Suprapubic skin (tissue), 4 donors: ENCODE results near the gene ALG1.
"Not testable (repeated sequence)": the region's sequence is repeated elsewhere in the genome, so short reads cannot be mapped to it uniquely, and the experiment has no call there.

ENCODE experiments used
- CTCF ChIP-seq, 2 donors: fragments of 200-600 bp in 1 of 2; fragments of 450-650 bp in 1 of 2; sonication (generic) in 1 of 2; IDR thresholded peaks; one replicate each; pipeline ENCODE4 v1.5.1; 2016 to 2019; ENCODE audit warnings: antibody characterized with exemption in 2 of 2, mild to moderate bottlenecking in 1 of 2, moderate library complexity in 1 of 2
- EP300 ChIP-seq: sonication (generic); formaldehyde crosslinking; IDR thresholded peaks from one replicate; pipeline ENCODE4 v1.6.1; 2017; ENCODE audit warnings: antibody characterized with exemption
- POLR2A ChIP-seq, 2 donors: fragments of 450-650 bp; IDR thresholded peaks; one replicate each; pipeline ENCODE4 v1.6.1; 2017; ENCODE audit warnings: antibody characterized with exemption in 2 of 2, mild to moderate bottlenecking in 2 of 2, moderate library complexity in 2 of 2
- POLR2AphosphoS5 ChIP-seq, 3 donors: sonication (generic); formaldehyde crosslinking; IDR thresholded peaks; one replicate each; pipeline ENCODE4 v1.6.1; 2017; ENCODE audit warnings: antibody characterized with exemption in 3 of 3

DNA sequence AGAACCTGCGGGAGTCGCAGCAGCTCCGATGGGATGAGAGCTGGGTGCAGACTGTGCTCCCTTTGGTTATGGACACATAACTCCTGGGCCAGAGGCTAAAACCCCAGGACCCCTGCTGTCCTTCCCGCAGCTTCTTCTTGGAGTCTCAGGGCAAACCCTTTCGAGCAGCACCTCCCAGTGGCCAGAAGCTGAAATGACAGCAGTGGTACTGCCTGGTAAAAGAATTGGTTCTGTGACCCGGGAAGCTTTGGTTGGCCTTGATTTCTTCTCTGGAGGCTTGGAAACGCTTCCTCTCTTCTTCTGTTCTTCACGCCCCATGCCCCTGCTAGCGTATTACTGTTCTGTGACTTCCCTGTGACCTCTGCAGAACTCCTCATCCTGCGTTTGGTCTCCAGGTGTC, 13.2 kb downstream of the ALG1 start:
- peak; percentile 17 to 35 for TF ChIP-seq CTCF (IDR thresholded peaks at IDR 0.05)
- TF ChIP-seq POLR2A (IDR thresholded peaks at IDR 0.05); POLR2AphosphoS5 (IDR thresholded peaks at IDR 0.05); EP300: not testable (repeated sequence)
